Measurements from ENCODE around the gene FGF16.
A peak's percentile ranks its signal among the peaks of the same experiment; 100 is the strongest.
"Not testable (repeated sequence)": the region's sequence is repeated elsewhere in the genome, so short reads cannot be mapped to it uniquely, and the experiment has no call there.

The FGF16 gene

GRCh38 chrX:77446908-77447652 is at the start of gene FGF16:
Gene FGF16 (plus strand): TSS chrX:77447389. CDS start chrX:77447675, 286 bp downstream.
- DNase-seq (ENCODE audit: low read depth, low spot score): no peak
- peaks cover 76% of the 10 kb centered on the region for H3K27me3 ChIP-seq (ENCODE audit: insufficient read depth, insufficient read length)
- no peaks in the 10 kb centered on the region for H3K4me1 ChIP-seq (ENCODE audit: insufficient read depth, insufficient read length)
- H3K9ac ChIP-seq (ENCODE audit: insufficient read length, low read depth): peak within 1 kb of the TSS; percentile 50
- H3K36me3 ChIP-seq (ENCODE audit: insufficient read depth, insufficient read length, low read length): no peaks in the 10 kb centered on the region
- no peaks in the 10 kb centered on the region for H3K9me3 ChIP-seq (ENCODE audit: insufficient read depth, low read length)
- H3K4me3 ChIP-seq (ENCODE audit: insufficient read length, low read depth): peak within 1 kb of the TSS; percentile 62
- no peak for TF ChIP-seq ZNF274 (IDR thresholded peaks at IDR 0.05; ENCODE audit: low read depth, low read length)
- TF ChIP-seq SUZ12 (IDR thresholded peaks at IDR 0.05; ENCODE audit: extremely low read depth, insufficient read depth, insufficient read length): peak; percentile 19
- TF ChIP-seq YY1 (IDR thresholded peaks at IDR 0.05; ENCODE audit: insufficient read depth, insufficient read length): no peak

- H3K4me3 ChIP-seq (ENCODE audit: insufficient read length, low read depth): no peak overlapping the region
- H3K9me3 ChIP-seq (ENCODE audit: insufficient read depth, low read length): no peaks in the 10 kb centered on the region
- no peaks in the 10 kb centered on the region for H3K27me3 ChIP-seq (ENCODE audit: insufficient read depth, insufficient read length)
- H3K4me1 ChIP-seq (ENCODE audit: insufficient read depth, insufficient read length): no peaks in the 10 kb centered on the region
- no peaks in the 10 kb centered on the region for H3K36me3 ChIP-seq (ENCODE audit: insufficient read depth, insufficient read length, low read length)
- DNase-seq (ENCODE audit: low read depth, low spot score): no peak
- TF ChIP-seq SUZ12 (IDR thresholded peaks at IDR 0.05; ENCODE audit: extremely low read depth, insufficient read depth, insufficient read length) (no peak), ZNF274 (IDR thresholded peaks at IDR 0.05; ENCODE audit: low read depth, low read length) (no peak), YY1 (IDR thresholded peaks at IDR 0.05; ENCODE audit: insufficient read depth, insufficient read length) (no peak)
- H3K9ac ChIP-seq (ENCODE audit: insufficient read length, low read depth): no peak overlapping the region
Measured at GRCh38 chrX:77398330-77398954, 48.7 kb upstream of the FGF16 start.

GRCh38 chrX:77404419-77404818 is 42.8 kb upstream of the FGF16 start:
- H3K4me1 ChIP-seq (ENCODE audit: insufficient read depth, insufficient read length): no peaks in the 10 kb centered on the region
- H3K27me3 ChIP-seq (ENCODE audit: insufficient read depth, insufficient read length): no peaks in the 10 kb centered on the region
- H3K4me3 ChIP-seq (ENCODE audit: insufficient read length, low read depth): no peak overlapping the region
- H3K9me3 ChIP-seq (ENCODE audit: insufficient read depth, low read length): no peaks in the 10 kb centered on the region
- TF ChIP-seq ZNF274 (IDR thresholded peaks at IDR 0.05; ENCODE audit: low read depth, low read length): no peak
- TF ChIP-seq YY1 (IDR thresholded peaks at IDR 0.05; ENCODE audit: insufficient read depth, insufficient read length): no peak
- no peak for TF ChIP-seq SUZ12 (IDR thresholded peaks at IDR 0.05; ENCODE audit: extremely low read depth, insufficient read depth, insufficient read length)
- DNase-seq (ENCODE audit: low read depth, low spot score): no peak
- no peak overlapping the region for H3K9ac ChIP-seq (ENCODE audit: insufficient read length, low read depth)
- no peaks in the 10 kb centered on the region for H3K36me3 ChIP-seq (ENCODE audit: insufficient read depth, insufficient read length, low read length)

GRCh38 chrX:77407821-77408220 is 39.4 kb upstream of the FGF16 start:
- H3K27me3 ChIP-seq (ENCODE audit: insufficient read depth, insufficient read length); DNase-seq (ENCODE audit: low read depth, low spot score); H3K36me3 ChIP-seq (ENCODE audit: insufficient read depth, insufficient read length, low read length); H3K9ac ChIP-seq (ENCODE audit: insufficient read length, low read depth); H3K9me3 ChIP-seq (ENCODE audit: insufficient read depth, low read length); H3K4me3 ChIP-seq (ENCODE audit: insufficient read length, low read depth); H3K4me1 ChIP-seq (ENCODE audit: insufficient read depth, insufficient read length): not testable (repeated sequence)

- no peaks in the 10 kb centered on the region for H3K9me3 ChIP-seq (ENCODE audit: insufficient read depth, low read length)
- H3K4me1 ChIP-seq (ENCODE audit: insufficient read depth, insufficient read length): no peaks in the 10 kb centered on the region
- no peak for DNase-seq (ENCODE audit: low read depth, low spot score)
- H3K27me3 ChIP-seq (ENCODE audit: insufficient read depth, insufficient read length): peaks cover 10% of the 10 kb centered on the region
- H3K9ac ChIP-seq (ENCODE audit: insufficient read length, low read depth): no peak overlapping the region
- no peaks in the 10 kb centered on the region for H3K36me3 ChIP-seq (ENCODE audit: insufficient read depth, insufficient read length, low read length)
- no peak for TF ChIP-seq YY1 (IDR thresholded peaks at IDR 0.05; ENCODE audit: insufficient read depth, insufficient read length)
- no peak overlapping the region for H3K4me3 ChIP-seq (ENCODE audit: insufficient read length, low read depth)
Measured at GRCh38 chrX:77412631-77413030, 34.6 kb upstream of the FGF16 start.

GRCh38 chrX:77415161-77415560 is 32.0 kb upstream of the FGF16 start:
- H3K9me3 ChIP-seq (ENCODE audit: insufficient read depth, low read length): no peaks in the 10 kb centered on the region
- no peaks in the 10 kb centered on the region for H3K36me3 ChIP-seq (ENCODE audit: insufficient read depth, insufficient read length, low read length)
- TF ChIP-seq ZNF274 (IDR thresholded peaks at IDR 0.05; ENCODE audit: low read depth, low read length) (no peak), SUZ12 (IDR thresholded peaks at IDR 0.05; ENCODE audit: extremely low read depth, insufficient read depth, insufficient read length) (no peak), YY1 (IDR thresholded peaks at IDR 0.05; ENCODE audit: insufficient read depth, insufficient read length) (no peak)
- no peak overlapping the region for H3K9ac ChIP-seq (ENCODE audit: insufficient read length, low read depth)
- no peaks in the 10 kb centered on the region for H3K4me1 ChIP-seq (ENCODE audit: insufficient read depth, insufficient read length)
- no peak overlapping the region for H3K4me3 ChIP-seq (ENCODE audit: insufficient read length, low read depth)
- DNase-seq (ENCODE audit: low read depth, low spot score): no peak
- H3K27me3 ChIP-seq (ENCODE audit: insufficient read depth, insufficient read length): peaks cover 21% of the 10 kb centered on the region

GRCh38 chrX:77415882-77416281 is 31.3 kb upstream of the FGF16 start:
- H3K4me1 ChIP-seq (ENCODE audit: insufficient read depth, insufficient read length): no peaks in the 10 kb centered on the region
- H3K36me3 ChIP-seq (ENCODE audit: insufficient read depth, insufficient read length, low read length): no peaks in the 10 kb centered on the region
- no peak overlapping the region for H3K4me3 ChIP-seq (ENCODE audit: insufficient read length, low read depth)
- TF ChIP-seq ZNF274 (IDR thresholded peaks at IDR 0.05; ENCODE audit: low read depth, low read length) (no peak), YY1 (IDR thresholded peaks at IDR 0.05; ENCODE audit: insufficient read depth, insufficient read length) (no peak), SUZ12 (IDR thresholded peaks at IDR 0.05; ENCODE audit: extremely low read depth, insufficient read depth, insufficient read length) (no peak)
- H3K27me3 ChIP-seq (ENCODE audit: insufficient read depth, insufficient read length): peaks cover 28% of the 10 kb centered on the region
- no peak for DNase-seq (ENCODE audit: low read depth, low spot score)
- H3K9ac ChIP-seq (ENCODE audit: insufficient read length, low read depth): no peak overlapping the region
- H3K9me3 ChIP-seq (ENCODE audit: insufficient read depth, low read length): peaks cover 5% of the 10 kb centered on the region; the same call in 1 of the 2 replicates
